T1000 (cell line): ENCODE measurements around the gene ZNF836.
A peak's percentile ranks its signal among the peaks of the same experiment; 100 is the strongest.

Experiments used
- DNase-seq: peaks from one replicate; lab custom pipeline; 2025; ENCODE audit warnings: mixed read lengths; lab: John Stamatoyannopoulos, UW

The ZNF836 gene

GRCh38 chr19:52188822-52189734 is 17.7 kb upstream of the ZNF836 start:
- no peak for DNase-seq

- no peak for DNase-seq
These were observed 16.0 kb upstream of the ZNF836 start for GRCh38 chr19:52187407-52187806.

GRCh38 chr19:52176574-52176973 is 5.2 kb upstream of the ZNF836 start:
- DNase-seq, result no peak

- no peak for DNase-seq
These were observed 926 bp upstream of the ZNF836 start for GRCh38 chr19:52172347-52172746.

GRCh38 chr19:52170863-52171320 is 529 bp downstream of the ZNF836 start:
- DNase-seq, result no peak

GRCh38 chr19:52170304-52170703 is 1.1 kb downstream of the ZNF836 start:
- DNase-seq, result no peak

GRCh38 chr19:52155596-52156359 is 15.6 kb downstream of the ZNF836 start:
- no peak for DNase-seq

- no peak for DNase-seq
These were observed 23.2 kb downstream of the ZNF836 start for GRCh38 chr19:52148256-52148655.

GRCh38 chr19:52142001-52142595 is 29.3 kb downstream of the ZNF836 start:
- no peak for DNase-seq

- DNase-seq, result no peak
These were observed 30.2 kb downstream of the ZNF836 start for GRCh38 chr19:52141203-52141602.

- DNase-seq, result peak; percentile 92
These were observed 31.2 kb downstream of the ZNF836 start for GRCh38 chr19:52140032-52140710.

GRCh38 chr19:52139252-52140031 is 32.0 kb downstream of the ZNF836 start, which contains the start of gene ZNF616:
Gene ZNF616, minus strand, starts transcription at chr19:52139938. Its CDS starts 9,426 bp downstream, at chr19:52130512.
- peak; percentile 53 for DNase-seq

GRCh38 chr19:52138983-52139251 is 32.5 kb downstream of the ZNF836 start:
- DNase-seq, result no peak

- no peak for DNase-seq
These were observed 33.0 kb downstream of the ZNF836 start for GRCh38 chr19:52138278-52138982.

GRCh38 chr19:52120286-52120685 is 51.1 kb downstream of the ZNF836 start:
- no peak for DNase-seq

- DNase-seq, result no peak
These were observed 55.8 kb downstream of the ZNF836 start for GRCh38 chr19:52115526-52116053.

- DNase-seq, result no peak
These were observed 56.7 kb downstream of the ZNF836 start for GRCh38 chr19:52114691-52115090.

- DNase-seq, result no peak
These were observed 58.8 kb downstream of the ZNF836 start for GRCh38 chr19:52112624-52113023.

- DNase-seq, result no peak
These were observed 60.6 kb downstream of the ZNF836 start for GRCh38 chr19:52110780-52111179.
